HG03460 (cell line): Measurements from ENCODE around the gene ELMO1.

Experiments used
- ATAC-seq: cut with Tn5 transposase; IDR thresholded peaks from one replicate; pipeline ENCODE4 v1.9.1; 2021; ENCODE audit not compliant: unreplicated experiment

Gene ELMO1

DNA sequence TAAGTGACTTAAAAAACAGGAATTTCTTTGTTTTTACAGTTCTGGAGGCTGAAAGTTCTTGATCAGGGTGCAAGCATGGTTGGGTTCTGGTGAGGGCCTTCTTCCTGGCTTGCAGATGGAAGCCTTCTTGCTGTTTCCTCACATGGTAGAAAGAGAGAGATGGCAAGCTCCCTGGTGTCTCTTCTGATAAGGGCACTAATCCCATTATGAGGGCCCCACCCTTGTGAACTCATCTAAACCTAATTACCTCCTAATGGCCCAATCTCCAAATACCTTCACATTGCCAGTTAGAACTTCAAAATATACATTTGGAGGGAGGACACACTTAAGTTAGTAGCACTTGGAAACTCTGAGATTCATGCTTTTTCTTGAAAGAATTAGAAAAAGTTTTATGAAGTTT is 410.0 kb downstream of the ELMO1 start:
- no peak for ATAC-seq

DNA sequence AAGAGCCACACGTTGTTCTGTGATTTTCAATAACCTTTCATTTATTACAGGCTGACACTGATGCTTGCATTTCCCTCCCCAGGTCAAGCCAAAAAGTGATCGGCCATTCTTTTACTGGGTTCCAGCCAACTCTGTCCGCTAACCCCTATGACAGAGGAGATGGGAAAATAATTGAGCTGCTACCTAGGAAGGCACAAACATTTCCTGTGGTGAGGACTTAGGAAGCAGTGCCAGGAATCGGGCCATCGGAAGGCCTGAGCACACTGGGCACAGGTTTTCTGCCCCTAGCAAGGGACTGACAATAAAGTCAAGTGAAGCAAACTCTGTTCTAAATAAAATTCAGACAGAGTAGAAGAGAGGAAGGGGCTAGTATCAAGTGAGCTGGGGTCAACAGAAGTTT is 411.4 kb downstream of the ELMO1 start:
- ATAC-seq, result no peak

DNA sequence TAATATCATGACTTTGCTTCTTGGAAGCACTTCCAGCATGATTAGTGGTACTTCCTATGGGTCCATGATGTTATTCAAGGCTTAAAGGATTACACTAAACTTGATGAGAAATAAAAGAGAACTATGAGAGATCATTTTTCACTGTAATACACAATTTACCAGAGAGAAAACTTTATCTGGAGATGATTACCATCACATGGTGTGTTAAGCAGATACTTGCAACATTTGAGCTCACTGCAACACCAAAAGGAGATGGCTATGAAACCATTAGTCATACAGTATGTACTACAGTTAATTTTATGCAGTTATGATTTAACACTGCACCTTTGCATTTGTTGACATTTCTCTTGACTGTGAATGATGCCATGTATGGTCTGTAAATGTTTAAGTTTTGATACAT is 413.0 kb downstream of the ELMO1 start:
- no peak for ATAC-seq

DNA sequence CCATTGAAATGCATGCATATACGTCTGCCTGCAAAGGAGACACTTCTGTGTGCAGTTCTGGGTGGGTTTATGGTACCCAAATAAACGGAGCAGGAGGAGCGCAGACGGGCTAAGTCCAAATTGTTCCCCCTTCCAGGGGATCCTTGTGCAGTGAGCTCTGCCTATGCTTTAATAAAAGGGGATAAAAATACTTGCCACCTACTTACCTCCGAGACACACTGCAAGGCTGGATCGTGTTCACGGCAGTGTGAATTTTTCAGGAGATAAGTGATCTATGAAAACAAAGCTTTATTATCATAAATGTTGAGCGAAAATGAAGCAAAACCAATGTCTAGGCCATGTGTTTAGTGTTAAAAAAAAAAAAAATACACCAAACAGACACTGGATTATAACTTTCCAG is 415.5 kb downstream of the ELMO1 start:
- ATAC-seq, result no peak

DNA sequence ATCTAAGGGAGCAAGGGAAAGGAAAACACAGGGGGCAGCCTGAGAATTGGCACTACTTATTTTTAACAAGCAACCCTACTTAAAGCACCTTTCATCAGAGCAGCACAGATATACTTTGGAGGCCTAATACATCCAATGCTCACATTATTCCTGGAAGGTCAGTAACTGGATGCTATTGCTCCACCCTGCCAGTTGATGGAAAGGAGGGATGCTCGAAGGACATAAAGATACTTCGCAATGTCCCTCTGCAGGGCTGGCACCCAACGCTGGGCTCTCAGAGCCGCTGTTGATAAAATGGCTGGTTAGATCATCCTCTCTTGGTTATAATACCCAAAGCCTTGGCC is 416.4 kb downstream of the ELMO1 start:
- ATAC-seq, result no peak

DNA sequence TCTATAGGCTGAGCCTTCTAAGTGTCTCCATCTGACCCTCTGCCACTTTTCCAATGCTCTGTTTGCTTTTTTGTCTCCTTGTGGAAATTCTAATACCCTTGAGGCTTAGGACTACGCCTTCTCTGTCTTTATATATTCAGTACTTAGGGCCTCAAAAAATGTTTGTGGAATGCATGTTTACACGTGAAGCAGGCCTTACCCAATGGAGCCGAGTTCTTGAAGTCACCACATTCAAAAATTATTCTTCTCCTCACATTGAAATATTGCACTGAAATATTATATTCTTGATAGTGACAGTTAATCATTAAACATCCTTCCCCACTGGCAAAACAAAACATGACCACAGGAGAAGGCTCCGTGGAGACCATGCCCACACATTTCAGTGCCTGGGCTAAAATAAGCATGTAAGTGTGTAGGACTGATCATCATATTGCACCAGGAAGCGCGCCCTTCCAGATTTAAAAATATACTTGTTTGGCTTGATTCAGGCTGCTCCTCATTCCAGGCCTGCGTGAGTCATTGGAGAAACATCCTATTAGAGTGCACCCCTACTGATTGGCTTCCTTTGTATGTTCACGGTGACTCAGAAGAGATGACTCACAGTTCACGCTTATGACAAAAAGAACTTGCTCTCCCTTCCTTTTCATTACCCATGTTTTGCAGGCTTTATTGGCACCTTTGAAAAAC is 416.9 kb downstream of the ELMO1 start:
- ATAC-seq, result no peak

DNA sequence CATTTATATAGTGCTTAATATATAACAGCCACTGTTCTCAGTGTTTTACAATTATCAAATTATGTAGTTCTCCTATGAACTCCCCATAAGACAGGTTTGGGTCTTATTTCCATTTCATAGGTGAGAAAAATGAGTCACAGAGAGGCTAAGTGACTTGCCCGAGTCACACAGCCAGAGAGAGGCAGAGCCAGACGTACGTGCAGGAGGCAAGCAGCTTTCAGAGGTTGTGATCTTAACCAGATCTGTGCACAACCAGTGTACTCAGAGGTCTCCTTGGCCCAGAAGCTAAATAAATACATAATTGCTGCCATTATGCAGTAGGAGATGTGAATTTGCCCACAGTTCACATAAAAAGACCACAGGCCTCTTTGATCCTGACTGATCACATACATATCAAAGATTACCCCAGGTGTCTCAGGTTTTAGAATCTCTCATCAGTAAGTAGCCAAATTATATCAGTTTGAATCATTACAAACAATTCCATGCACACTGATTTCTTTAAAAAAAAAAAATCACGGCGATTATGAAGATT is 419.7 kb downstream of the ELMO1 start:
- no peak for ATAC-seq

DNA sequence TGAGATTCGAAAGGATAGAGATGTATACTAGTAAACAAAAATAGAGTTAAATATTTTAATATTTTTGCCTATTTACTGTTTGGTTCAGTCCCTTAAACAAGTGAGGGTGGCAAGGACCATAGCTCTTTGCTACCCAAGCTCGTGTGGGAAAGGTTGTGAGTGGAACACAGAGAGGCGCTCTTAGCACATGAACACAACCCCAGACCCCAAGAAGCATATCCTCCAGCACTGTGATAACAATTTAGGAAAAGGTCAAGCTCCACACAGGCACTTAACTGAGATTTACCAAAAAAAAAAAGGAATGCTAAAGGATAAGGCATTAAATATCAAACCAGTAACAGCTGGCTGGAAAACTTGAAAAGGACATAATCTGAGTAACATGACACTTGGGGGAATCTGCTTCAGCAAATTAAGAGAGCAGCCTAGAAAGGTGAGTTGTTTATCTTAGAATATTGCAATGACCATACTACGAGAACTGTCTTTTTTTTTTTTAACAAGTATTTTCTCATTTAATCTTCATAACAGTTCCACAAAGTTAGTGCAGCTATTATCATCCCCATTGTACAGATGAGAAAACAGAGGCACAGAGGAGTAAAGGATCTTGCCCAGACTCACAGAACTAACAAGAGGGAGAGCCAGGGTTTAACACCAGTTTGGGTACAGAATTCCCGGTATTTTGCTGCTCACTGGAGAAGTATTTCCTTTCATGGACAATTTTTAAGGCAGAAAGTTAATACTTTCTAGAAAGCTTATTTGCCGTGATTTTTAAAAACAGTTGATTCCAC is 420.9 kb downstream of the ELMO1 start:
- no peak for ATAC-seq

DNA sequence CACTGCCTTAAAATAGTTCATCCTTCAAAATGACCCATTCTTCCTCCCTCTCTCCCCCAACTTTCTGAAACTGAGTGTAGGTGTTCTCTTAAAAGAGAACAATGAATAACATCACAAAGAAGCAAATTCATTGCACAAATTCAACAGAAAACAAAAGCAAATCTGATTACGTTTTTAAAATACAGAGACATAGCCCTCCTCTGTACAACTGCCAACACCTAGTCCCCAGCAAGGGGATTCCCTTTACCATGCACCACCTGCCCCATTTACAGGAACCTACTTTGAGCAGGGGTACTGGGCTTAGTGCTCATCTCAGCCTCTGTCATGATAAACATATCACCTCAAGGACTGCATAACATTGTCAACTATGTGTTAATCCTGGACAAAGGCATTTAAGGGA is 421.6 kb downstream of the ELMO1 start:
- ATAC-seq, result no peak

DNA sequence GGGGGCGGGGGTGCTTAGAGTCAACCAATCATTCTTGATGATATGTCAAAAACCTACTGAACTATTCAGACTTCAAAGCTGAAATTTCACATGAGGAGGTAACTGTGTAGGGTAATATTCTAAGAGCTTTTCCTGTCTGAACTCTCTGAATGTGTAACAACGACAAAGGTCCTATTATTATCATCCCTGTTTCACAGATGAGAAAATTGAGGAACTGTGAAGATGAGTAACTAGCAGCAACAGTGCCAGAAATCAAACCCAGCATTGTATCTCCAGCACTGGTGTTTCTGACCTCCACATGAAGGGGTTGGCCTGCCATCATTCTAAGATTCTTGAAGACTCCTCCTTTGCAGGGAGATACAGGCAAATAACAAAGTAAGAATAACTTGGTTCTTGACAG is 429.7 kb downstream of the ELMO1 start:
- ATAC-seq, result no peak

DNA sequence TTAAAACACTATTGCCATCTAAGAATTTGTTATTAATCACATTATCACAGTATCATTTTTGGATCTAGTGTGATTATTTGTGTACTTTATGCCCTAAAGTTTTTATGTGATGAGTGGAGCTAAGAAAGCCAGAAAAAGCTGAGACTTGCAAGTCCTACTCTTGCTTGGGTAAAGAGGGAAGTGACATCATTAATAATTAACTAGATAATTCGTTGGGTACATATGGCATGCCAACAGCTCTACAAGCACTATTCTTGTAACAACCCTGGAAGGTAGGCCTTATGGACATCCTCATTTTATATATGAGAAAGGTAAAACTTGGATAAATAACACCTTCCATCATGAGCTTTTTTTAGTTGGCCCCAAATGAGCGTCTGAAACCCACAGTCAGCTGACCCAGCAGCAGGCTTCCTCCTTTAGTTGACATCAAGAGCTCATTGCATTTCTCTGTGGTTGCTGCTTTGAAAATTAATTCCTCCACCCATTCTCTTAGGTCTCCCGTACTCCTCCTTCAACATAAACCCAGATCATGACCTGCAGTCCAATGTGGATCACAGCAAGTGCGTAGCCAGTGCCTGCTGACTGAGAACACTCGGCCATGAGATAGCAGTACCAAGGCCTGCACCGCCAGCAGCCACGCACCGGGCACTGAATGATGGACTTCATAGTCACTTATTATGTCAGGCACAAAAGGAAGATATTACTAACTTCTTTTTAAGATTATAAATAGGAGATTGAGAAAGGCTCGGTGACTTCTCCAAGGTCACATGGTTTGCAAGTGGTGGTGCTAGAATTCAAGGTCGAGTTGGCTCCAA is 432.4 kb downstream of the ELMO1 start:
- no peak for ATAC-seq

DNA sequence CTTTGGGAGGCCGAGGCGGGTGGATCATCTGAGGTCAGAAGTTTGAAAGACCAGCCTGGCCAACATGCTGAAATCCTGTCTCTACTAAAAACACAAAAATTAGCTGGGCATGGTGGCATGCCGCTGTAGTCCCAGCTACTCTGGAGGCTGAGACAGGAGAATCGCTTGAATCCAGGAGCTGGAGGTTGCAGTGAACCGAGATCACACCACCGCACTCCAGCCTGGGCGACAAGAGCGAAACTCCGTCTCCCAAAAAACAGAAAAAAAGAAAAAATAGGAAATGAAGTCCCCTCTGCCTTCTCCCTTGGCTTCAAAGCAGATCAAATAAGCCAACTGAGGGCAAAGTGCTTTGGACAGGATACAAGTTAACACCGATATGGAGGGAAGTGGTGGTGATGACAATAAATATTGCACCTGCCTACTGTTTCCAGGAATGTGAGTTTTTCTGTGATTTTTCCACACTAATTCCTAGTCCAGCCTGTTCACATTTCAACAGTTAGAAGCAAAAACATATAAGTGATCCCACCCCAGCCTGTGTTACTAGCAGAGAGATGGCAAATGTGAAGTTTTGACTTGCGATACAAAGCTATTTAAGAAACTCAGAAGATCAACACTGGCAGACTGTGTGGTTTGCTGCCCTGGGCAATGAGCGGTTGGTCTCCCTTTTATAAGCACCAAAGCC is 433.2 kb downstream of the ELMO1 start:
- ATAC-seq, result no peak

DNA sequence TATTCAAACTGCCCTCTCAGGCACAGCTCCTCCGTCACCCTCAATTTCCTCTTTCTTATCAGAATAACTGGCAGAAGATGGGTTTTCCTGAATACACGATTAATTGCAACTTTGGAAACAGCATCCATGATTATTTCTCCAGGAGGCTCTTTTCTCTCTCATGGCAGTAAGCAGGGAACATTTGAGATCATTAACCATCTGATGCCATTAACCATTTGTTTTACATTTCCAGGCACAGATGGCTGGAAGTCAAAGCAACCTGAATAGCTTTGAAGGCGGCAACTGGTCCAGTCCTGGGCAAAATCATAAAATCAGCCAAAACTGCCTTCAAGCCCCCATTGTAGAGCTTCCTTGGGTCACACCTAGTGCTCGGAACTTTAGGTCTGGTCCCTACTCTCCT is 434.9 kb downstream of the ELMO1 start:
- no peak for ATAC-seq

DNA sequence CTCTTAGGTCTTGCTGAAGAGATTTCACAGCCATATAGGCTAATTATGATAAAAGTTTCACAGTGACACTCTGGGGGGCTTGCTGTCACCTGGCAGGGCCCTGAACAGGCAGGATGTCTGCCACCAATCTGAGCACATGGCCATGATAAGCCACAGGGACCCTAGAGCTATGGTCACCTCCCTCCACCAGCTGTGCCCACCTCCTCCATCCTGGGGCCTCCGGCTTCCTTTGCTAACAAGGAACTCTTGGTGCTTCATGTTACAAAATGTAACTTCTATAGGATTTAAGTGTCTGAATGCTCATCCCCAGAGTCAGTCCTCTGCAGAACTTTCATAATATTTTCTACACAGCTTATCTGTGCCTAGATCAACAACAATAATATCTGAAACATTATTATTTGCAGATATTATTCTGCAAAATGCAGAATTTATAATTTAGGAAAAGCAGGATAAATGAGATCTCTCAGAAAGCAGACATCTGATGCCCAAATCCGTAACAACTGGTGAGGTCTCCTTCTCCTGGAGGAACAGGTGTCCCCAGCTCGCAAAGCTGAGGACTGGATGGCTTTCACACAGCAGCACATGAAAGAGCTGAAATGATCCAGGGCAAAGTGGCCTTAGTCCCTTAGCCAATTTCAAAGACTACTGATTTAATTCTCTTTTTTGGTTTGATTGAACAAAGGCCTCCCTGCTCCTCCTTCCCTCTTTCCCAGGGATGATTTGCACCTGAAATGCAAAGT is 437.3 kb downstream of the ELMO1 start:
- no peak for ATAC-seq

DNA sequence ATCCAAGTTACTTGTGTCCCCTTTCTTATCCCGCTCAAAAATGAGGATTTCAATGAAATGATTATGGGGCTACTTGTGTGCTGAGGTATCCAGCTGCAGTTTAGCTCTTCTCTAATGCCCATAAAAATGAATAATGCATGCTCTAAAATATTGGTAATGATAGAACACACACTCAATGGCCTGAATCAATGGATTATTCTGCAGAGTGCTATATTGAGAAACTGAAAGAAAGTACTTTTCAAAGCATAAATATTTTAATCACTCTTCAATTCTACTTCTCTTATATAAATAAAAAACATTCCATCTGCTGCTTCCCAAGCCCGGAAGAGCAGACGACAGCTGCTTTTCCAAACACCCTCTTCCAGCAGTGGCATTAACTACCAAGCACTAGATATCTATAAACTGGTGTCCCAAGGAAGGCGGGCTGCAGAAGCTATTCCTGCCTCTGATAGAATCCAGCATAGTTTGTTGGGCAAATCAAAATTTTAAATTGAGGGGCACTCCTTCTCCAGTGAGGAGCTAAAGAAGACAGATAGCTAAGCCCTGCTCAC is 439.5 kb downstream of the ELMO1 start:
- ATAC-seq, result no peak

DNA sequence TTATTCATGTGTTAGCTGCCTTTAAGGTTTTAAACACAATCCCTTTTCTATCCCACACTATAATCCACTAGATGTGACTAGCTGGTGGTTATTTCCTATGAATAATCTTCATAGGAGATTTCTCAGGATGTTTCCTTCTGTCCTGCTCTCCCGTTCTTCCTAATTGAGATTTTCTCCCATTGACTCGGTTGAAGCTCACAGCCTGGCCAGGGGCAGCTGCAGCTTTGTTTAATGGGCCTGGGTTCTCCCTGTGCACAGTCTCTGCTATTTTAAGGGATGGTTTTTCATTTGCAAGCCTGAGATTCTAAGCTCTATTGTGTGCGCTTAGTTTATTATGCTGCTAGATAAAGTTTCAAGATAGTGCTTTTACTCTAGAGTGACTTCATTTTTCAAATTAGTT is 441.0 kb downstream of the ELMO1 start:
- no peak for ATAC-seq

DNA sequence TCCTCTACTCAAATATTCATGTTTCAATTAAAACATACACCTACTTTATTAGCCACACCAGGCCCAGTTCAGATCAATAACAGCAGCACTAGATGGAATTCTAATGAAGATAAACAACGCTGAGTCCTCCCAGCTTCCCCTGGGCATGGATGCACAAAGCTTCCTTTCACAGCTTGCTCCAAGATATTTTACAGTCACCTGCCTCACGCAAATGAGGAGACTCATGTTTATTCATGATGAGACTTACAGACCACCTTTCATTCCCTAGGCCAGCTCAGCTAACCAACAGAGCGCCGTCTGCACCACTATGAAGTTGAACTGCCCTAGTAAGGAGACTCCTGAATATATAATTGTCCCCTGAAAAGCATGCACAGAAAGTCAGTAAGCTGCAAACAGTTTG is 441.4 kb downstream of the ELMO1 start:
- ATAC-seq, result no peak

DNA sequence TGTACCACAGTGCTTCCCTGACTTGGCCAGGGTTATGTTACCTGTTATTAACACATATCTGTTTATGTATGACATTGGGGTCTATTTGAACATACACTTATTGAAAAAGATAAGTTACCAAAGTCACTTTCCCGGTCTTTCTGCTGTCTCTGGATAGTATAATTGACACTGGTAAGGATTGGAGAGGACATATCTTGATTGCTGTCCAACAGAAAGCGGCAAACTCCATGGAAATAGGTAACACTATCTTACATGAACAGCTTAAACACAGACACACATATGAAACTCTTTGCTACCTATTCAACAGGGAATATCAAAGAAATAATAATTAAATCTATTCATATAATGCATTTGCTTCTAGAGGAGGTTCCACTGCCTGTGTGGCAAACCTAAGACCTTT is 441.9 kb downstream of the ELMO1 start:
- ATAC-seq, result no peak

DNA sequence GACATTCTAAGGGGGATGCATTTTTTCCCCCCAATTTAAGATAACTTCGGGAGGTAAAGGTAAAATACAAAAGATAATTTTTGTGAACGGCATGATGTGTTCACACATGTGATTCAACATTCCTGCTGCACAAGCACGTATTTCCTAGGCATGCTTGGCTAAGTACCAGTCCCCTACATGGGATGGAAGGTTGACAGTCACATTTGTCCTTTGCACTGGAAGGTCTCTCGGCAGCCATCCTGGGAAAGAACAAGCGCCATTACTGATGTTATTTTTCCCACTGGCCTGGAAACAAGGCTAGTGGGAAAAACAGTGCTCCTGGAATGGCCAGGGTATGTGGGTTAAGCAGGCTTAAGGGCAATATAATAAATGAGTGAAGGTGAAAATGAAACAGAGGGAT is 448.2 kb downstream of the ELMO1 start:
- ATAC-seq, result no peak
